ENCODE measurements around the gene PDCD4.

The PDCD4 gene

DNA sequence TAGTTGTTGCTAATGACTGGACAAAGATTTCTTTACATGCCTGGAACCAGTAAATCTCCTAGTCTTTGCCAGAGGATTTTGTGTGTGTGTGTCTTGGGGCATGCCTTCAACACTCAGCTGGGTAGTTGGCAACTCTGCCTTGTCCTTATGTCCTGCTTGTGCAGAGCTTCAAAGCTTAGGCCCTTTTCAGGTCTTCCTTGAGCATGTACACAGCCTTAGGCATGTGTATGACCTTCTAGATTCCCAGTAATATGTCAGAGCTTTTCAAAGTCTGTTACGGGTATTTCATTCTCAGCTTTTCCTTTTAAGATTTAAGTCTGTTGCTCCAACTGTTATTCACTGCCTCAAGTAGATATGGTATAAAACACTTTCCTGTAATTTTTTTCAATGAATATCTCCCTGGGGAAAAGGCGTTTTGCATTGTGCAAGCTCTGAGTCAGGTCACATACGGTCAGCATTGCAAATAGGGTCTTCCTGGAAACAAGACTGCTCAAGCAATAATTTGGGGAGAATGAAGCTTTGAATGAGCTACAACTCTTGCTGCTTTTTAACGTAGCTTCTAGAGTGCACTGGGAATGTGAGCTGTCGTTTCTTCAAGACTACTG is 73.2 kb downstream of the PDCD4 start:
- TF ChIP-seq, protein P1, sequence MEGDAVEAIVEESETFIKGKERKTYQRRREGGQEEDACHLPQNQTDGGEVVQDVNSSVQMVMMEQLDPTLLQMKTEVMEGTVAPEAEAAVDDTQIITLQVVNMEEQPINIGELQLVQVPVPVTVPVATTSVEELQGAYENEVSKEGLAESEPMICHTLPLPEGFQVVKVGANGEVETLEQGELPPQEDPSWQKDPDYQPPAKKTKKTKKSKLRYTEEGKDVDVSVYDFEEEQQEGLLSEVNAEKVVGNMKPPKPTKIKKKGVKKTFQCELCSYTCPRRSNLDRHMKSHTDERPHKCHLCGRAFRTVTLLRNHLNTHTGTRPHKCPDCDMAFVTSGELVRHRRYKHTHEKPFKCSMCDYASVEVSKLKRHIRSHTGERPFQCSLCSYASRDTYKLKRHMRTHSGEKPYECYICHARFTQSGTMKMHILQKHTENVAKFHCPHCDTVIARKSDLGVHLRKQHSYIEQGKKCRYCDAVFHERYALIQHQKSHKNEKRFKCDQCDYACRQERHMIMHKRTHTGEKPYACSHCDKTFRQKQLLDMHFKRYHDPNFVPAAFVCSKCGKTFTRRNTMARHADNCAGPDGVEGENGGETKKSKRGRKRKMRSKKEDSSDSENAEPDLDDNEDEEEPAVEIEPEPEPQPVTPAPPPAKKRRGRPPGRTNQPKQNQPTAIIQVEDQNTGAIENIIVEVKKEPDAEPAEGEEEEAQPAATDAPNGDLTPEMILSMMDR (conservative IDR thresholded peaks at IDR 0.05; ENCODE audit: low read depth) = no peak
- POLR2A ChIA-PET (ENCODE audit: low non-redundant PET) = no interaction called here
- no peak overlapping the region for H3K27ac ChIP-seq
- CTCF ChIA-PET = interaction anchor here (0.6 to 0.7 kb wide), 2 partner anchors 19 to 566 kb away, joined by 3 to 4 read pairs; no protein-coding TSS in a partner anchor
- DNase-seq (ENCODE audit: low spot score) = no peak

DNA sequence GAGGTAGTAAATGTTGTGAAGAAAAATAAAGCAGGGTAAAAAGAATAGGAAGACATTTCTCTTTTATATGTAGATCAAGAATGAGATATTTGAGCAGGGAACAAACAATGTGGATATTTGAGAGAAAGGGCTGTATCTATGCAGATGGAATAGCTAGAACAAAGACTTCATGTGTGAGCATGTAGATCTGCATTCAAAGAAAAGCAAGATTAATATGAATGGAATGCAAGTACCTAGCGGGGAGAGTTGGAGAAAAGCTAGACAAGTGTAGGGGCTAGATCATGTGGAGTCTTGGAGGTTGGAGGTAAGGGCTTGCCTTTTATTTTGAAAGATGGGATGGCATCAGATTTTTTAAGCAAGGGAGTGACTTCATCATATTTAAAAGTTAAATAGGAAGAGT is 74.8 kb downstream of the PDCD4 start:
- TF ChIP-seq, protein P1 (conservative IDR thresholded peaks at IDR 0.05; ENCODE audit: low read depth) = no peak
- no peak overlapping the region for H3K27ac ChIP-seq
- peak; percentile 25 for DNase-seq (ENCODE audit: low spot score)
- CTCF ChIA-PET = interaction anchor here (0.8 kb wide), 1 partner anchor 643 kb away, joined by 3 read pairs; no protein-coding TSS in a partner anchor
- POLR2A ChIA-PET (ENCODE audit: low non-redundant PET) = no interaction called here

DNA sequence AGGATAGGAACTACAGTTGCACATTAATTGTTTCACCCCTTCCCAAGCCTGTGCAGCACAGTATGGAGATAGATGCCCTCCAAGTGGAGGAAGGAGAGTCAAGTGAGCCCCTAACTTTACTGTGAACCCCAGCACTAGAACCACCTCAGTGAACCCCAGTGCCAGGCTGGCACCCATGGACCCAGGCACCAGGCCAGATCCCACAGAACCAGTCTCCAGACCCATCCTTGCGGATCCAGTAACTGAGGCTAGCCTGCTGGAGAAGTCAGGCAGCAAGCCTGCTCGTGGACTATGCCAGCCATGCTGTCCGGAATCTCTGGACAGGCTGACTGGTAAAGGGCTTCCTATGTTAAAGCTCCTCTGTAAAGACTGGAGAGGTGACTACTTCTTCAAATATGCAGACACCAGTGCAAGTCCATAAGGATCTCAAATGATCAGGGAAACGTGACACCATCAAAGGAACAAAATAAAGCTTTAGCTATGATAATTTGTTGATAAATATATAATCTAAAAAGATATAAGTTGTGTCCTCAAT is 75.4 kb downstream of the PDCD4 start:
- H3K27ac ChIP-seq = no peak overlapping the region
- TF ChIP-seq, protein P1 (conservative IDR thresholded peaks at IDR 0.05; ENCODE audit: low read depth) = no peak
- peak; percentile 11 for DNase-seq (ENCODE audit: low spot score)
- ChIA-PET CTCF (interaction anchor here (0.7 kb wide), 1 partner anchor 44 kb away, joined by 3 read pairs; no protein-coding TSS in a partner anchor), POLR2A (ENCODE audit: low non-redundant PET) (no interaction called here)
